Stomach (tissue), 9 donors: ENCODE results near the gene DIP2A. TPM values are rescaled to one million over a fixed set of nuclear protein-coding genes. Genes with fewer than 3 reads are reported as not detected.
A peak's percentile ranks its signal among the peaks of the same experiment; 100 is the strongest.

ENCODE experiments used
- DNase-seq, 2 donors: peaks; one replicate each; pipeline versions ENCODE4 v3.0.0 to v3.0.0-alpha.2; 2013 to 2019
- H3K27ac ChIP-seq, 5 donors: fragments of 200-600 bp in 4 of 5; sonication (generic) in 4 of 5; one replicate each; pipeline ENCODE4 v1.5.1; 2013 to 2019; ENCODE audit warnings: mild to moderate bottlenecking in 1 of 5, moderate library complexity in 1 of 5
- H3K27me3 ChIP-seq, 3 donors: fragments of 200-600 bp; sonication (generic); one replicate each; pipeline ENCODE4 v1.5.1; 2017 to 2019; ENCODE audit warnings: mixed run types in 1 of 3
- H3K36me3 ChIP-seq, 4 donors: fragments of 200-600 bp; sonication (generic); 1 replicate in 3 of 4; 2 replicates in 1 of 4; pipeline ENCODE4 v1.5.1; 2016 to 2019
- H3K4me1 ChIP-seq, 4 donors: fragments of 200-600 bp; sonication (generic); one replicate each; pipeline ENCODE4 v1.5.1; 2016 to 2019
- H3K4me3 ChIP-seq, 4 donors: fragments of 200-600 bp; sonication (generic) in 3 of 4; one replicate each; pipeline ENCODE4 v1.5.1; 2016 to 2019; ENCODE audit warnings: mild to moderate bottlenecking in 1 of 4
- H3K9me3 ChIP-seq, 4 donors: fragments of 200-600 bp; sonication (generic); one replicate each; pipeline ENCODE4 v1.5.1; 2016 to 2019
- CTCF ChIP-seq, 7 experiments: fragments of 450-650 bp in 4 of 7; fragments of 200-600 bp in 3 of 7; sonication (generic) in 3 of 7; IDR thresholded peaks; one replicate each; pipeline ENCODE4 v1.5.1; 2016 to 2019; ENCODE audit warnings: antibody characterized with exemption in 7 of 7, control low read depth in 2 of 7, mild to moderate bottlenecking in 1 of 7
- EP300 ChIP-seq: sonication (generic); formaldehyde crosslinking; IDR thresholded peaks from one replicate; pipeline ENCODE4 v1.6.1; 2017; ENCODE audit warnings: antibody characterized with exemption
- POLR2A ChIP-seq, 4 donors: fragments of 450-650 bp; IDR thresholded peaks; one replicate each; pipeline ENCODE4 v1.6.1; 2016; ENCODE audit warnings: antibody characterized with exemption in 4 of 4, control low read depth in 2 of 4, mild to moderate bottlenecking in 1 of 4, moderate library complexity in 1 of 4
- POLR2AphosphoS5 ChIP-seq, 3 donors: sonication (generic); formaldehyde crosslinking; IDR thresholded peaks; one replicate each; pipeline ENCODE4 v1.6.1; 2016; ENCODE audit warnings: antibody characterized with exemption in 3 of 3
- WGBS, 5 donors: extraction: QIAGEN DNeasy Blood & Tissue Kit in 3 of 5; methylation state at CpG; one replicate each; pipeline versions ENCODE4 v1.1.5 to v1.1.7; 2013 to 2018; 5-methylcytosine and 5-hydroxymethylcytosine counted together
- intact Hi-C: fragments of 100-400 bp; cut with DNase I; formaldehyde crosslinking; loops from one replicate; pipeline ENCODE4 v1.15.1; 2023; ENCODE audit warnings: low total_unique reads
- polyA plus RNA-seq, 3 donors: library from polyadenylated mRNA; stranded (reverse); fragments of 200-250 nt; gene quantifications; one replicate each; pipeline ENCODE4 v1.2.3, GENCODE V29; 2013
- total RNA-seq, 5 donors: library from RNA; depleted of rRNA; stranded (reverse); fragments of >200 nt; gene quantifications; one replicate each; pipeline versions ENCODE4 v1.1.0 to v1.2.3, GENCODE V29; 2014 to 2016
- donor health status: healthy with polysubstance abuse.
- donor health status: Bipolar disorder and iron deficiency.
- donor health status: healthy.

The DIP2A gene
- total and polyA plus RNA-seq, 8 donors, result 7.3 to 122 (median 51.0) TPM

GRCh38 chr21:46540087-46540710 lies 81.5 kb downstream of the DIP2A start:
- WGBS, 5 donors, result 77 to 96% (median 90%) methylated on average over 10 to 11 of the region's 11 CpGs
- no peak for TF ChIP-seq CTCF (IDR thresholded peaks at IDR 0.05)
- TF ChIP-seq EP300, result no peak
- no peak for TF ChIP-seq POLR2AphosphoS5 (IDR thresholded peaks at IDR 0.05)
- TF ChIP-seq POLR2A (IDR thresholded peaks at IDR 0.05), result no peak
- DNase-seq, result no peak
- H3K9me3 ChIP-seq, result no peaks in the 10 kb centered on the region
- no peak overlapping the region for H3K4me3 ChIP-seq
- peaks cover 46 to 100% (median 98%) of the 10 kb centered on the region in 4 donors for H3K36me3 ChIP-seq
- no peaks in the 10 kb centered on the region for H3K27me3 ChIP-seq
- intact Hi-C loops, result no loop called here
- no peaks in the 10 kb centered on the region for H3K4me1 ChIP-seq
- no peak overlapping the region for H3K27ac ChIP-seq

GRCh38 chr21:46542588-46543124 lies 84.0 kb downstream of the DIP2A start:
- H3K27me3 ChIP-seq, result no peaks in the 10 kb centered on the region
- intact Hi-C loops, result no loop called here
- H3K4me1 ChIP-seq, result no peaks in the 10 kb centered on the region
- no peaks in the 10 kb centered on the region for H3K9me3 ChIP-seq
- no peak overlapping the region for H3K4me3 ChIP-seq
- DNase-seq, result peak in 1 of 2 donors; percentile 13
- TF ChIP-seq EP300 (no peak), CTCF (IDR thresholded peaks at IDR 0.05) (no peak), POLR2AphosphoS5 (IDR thresholded peaks at IDR 0.05) (no peak), POLR2A (IDR thresholded peaks at IDR 0.05) (no peak)
- 79 to 98% (median 93%) methylated on average over 4 to 8 of the region's 8 CpGs for WGBS, 5 donors
- no peak overlapping the region for H3K27ac ChIP-seq
- H3K36me3 ChIP-seq, result peaks cover 53 to 100% (median 99%) of the 10 kb centered on the region in 4 donors

- TF ChIP-seq POLR2AphosphoS5 (IDR thresholded peaks at IDR 0.05), result no peak
- TF ChIP-seq CTCF (IDR thresholded peaks at IDR 0.05), result no peak
- TF ChIP-seq POLR2A (IDR thresholded peaks at IDR 0.05), result no peak
- no peak for TF ChIP-seq EP300
- H3K4me3 ChIP-seq, result no peak overlapping the region
- no peak overlapping the region for H3K27ac ChIP-seq
- H3K27me3 ChIP-seq, result no peaks in the 10 kb centered on the region
- DNase-seq, result peak in 1 of 2 donors; percentile 13
- peaks cover 50 to 100% (median 99%) of the 10 kb centered on the region in 4 donors for H3K36me3 ChIP-seq
- intact Hi-C loops, result no loop called here
- H3K4me1 ChIP-seq, result no peaks in the 10 kb centered on the region
- whole genome bisulfite sequencing, 5 donors, result 92 to 96% (median 94%) methylated on average over 12 to 19 of the region's 19 CpGs
- no peaks in the 10 kb centered on the region for H3K9me3 ChIP-seq
Measured at GRCh38 chr21:46543306-46543705, 84.6 kb downstream of the DIP2A start.

- H3K9me3 ChIP-seq, result no peaks in the 10 kb centered on the region
- no peaks in the 10 kb centered on the region for H3K4me1 ChIP-seq
- no peaks in the 10 kb centered on the region for H3K27me3 ChIP-seq
- intact Hi-C loops, result no loop called here
- 86 to 94% (median 92%) methylated on average over 8 of the region's 8 CpGs for WGBS, 5 donors
- H3K27ac ChIP-seq, result no peak overlapping the region
- TF ChIP-seq EP300 (no peak), CTCF (IDR thresholded peaks at IDR 0.05) (no peak), POLR2A (IDR thresholded peaks at IDR 0.05) (no peak), POLR2AphosphoS5 (IDR thresholded peaks at IDR 0.05) (no peak)
- no peak for DNase-seq
- H3K36me3 ChIP-seq, result peaks cover 46 to 100% (median 99%) of the 10 kb centered on the region in 4 donors
- no peak overlapping the region for H3K4me3 ChIP-seq
Measured at GRCh38 chr21:46544003-46544402, 85.3 kb downstream of the DIP2A start.
